Hypothalamus (tissue), 51 donors: Measurements from ENCODE around the gene STK17B.
"Not testable (repeated sequence)": the region's sequence is repeated elsewhere in the genome, so short reads cannot be mapped to it uniquely, and the experiment has no call there.

ENCODE experiments used
- DNase-seq, 51 donors: peaks; one replicate each; lab custom pipeline; 2025; lab: John Stamatoyannopoulos, UW

The STK17B gene

GRCh38 chr2:196171248-196171871, at the start of gene STK17B:
STK17B (minus strand) TSS chr2:196171578; CDS start chr2:196163383, 8,195 bp downstream.
- DNase-seq: peak; percentile 11 to 92 (median 78)

GRCh38 chr2:196220671-196221070, 49.3 kb upstream of the STK17B start:
- DNase-seq: no peak

- no peak for DNase-seq
These were observed 48.3 kb upstream of the STK17B start for GRCh38 chr2:196219671-196220070.

GRCh38 chr2:196218106-196218505, 46.7 kb upstream of the STK17B start:
- DNase-seq: no peak

- DNase-seq: no peak
These were observed 45.7 kb upstream of the STK17B start for GRCh38 chr2:196217116-196217515.

- DNase-seq: no peak
These were observed 44.0 kb upstream of the STK17B start for GRCh38 chr2:196215376-196215775.

- DNase-seq: no peak
These were observed 42.8 kb upstream of the STK17B start for GRCh38 chr2:196214156-196214555.

GRCh38 chr2:196213252-196213980, 42.0 kb upstream of the STK17B start:
- no peak for DNase-seq

GRCh38 chr2:196208915-196209314, 37.5 kb upstream of the STK17B start:
- no peak for DNase-seq

GRCh38 chr2:196206804-196207203, 35.4 kb upstream of the STK17B start:
- DNase-seq: no peak

GRCh38 chr2:196205881-196206435, 34.6 kb upstream of the STK17B start:
- peak in 1 of 51 donors; percentile 2 for DNase-seq

GRCh38 chr2:196205011-196205766, 33.8 kb upstream of the STK17B start:
- DNase-seq: no peak

- no peak for DNase-seq
These were observed 30.0 kb upstream of the STK17B start for GRCh38 chr2:196201229-196202009.

- DNase-seq: no peak
These were observed 29.2 kb upstream of the STK17B start for GRCh38 chr2:196200557-196200956.

- no peak for DNase-seq
These were observed 24.4 kb upstream of the STK17B start for GRCh38 chr2:196195758-196196157.

- no peak for DNase-seq
These were observed 23.9 kb upstream of the STK17B start for GRCh38 chr2:196195302-196195701.

GRCh38 chr2:196191541-196191940, 20.2 kb upstream of the STK17B start:
- DNase-seq: no peak

- no peak for DNase-seq
These were observed 16.6 kb upstream of the STK17B start for GRCh38 chr2:196187898-196188458.

- not testable (repeated sequence) for DNase-seq
These were observed 15.9 kb upstream of the STK17B start for GRCh38 chr2:196187175-196187700.
